ENCODE data around the gene MLYCD. TPM values are rescaled to one million over a fixed set of nuclear protein-coding genes. Genes with fewer than 3 reads are reported as not detected.

MLYCD gene
- total and polyA plus RNA-seq, 8 donors, result 4.3 to 11.2 (median 8.9) TPM

DNA sequence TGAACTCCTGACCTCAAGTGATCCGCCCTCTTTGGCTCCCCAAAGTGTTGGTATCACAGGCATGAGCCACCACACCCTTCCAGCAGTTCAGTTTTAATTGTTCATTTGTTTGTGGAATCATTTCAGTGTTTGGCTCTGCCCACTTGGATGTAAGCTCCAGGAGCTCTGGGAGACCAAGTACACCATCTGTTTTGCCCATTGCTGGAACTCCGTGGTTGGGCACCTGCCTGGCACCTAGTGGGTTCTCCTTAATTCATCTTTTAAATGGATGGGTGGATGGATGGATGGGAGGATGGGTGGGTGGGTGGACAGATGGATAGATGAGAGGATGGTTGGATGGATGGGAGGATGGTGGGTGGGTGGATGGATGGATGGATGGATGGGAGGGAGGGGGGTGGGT lies 68.2 kb downstream of the MLYCD start:
- H3K36me3 ChIP-seq, result peaks cover 0 to 6% (median 0%) of the 10 kb centered on the region in 3 donors
- H3K27ac ChIP-seq, result no peak overlapping the region
- H3K4me3 ChIP-seq, result no peak overlapping the region
- DNase-seq (peak in 1 of 6 donors; percentile 12), ATAC-seq (no peak), FAIRE-seq (no peak)
- H3K27me3 ChIP-seq, result no peaks in the 10 kb centered on the region
- H3K4me1 ChIP-seq, result no peaks in the 10 kb centered on the region
- WGBS, 2 donors, result 65 to 67% methylated on average over 2 of the region's 2 CpGs
- H3K9me3 ChIP-seq, result no peaks in the 10 kb centered on the region
- intact Hi-C loops (cut with DNase I), result loop anchor here in 2 of 3 donors (5.0 to 10.0 kb wide), 3 partner anchors 78 to 208 kb away; partner anchors contain the start of gene SLC38A8 (in 1 of the 2)
- no peak for TF ChIP-seq CTCF (IDR thresholded peaks at IDR 0.05)

- Histone ChIP-seq H3K27me3 (no peaks in the 10 kb centered on the region), H3K4me1 (no peaks in the 10 kb centered on the region), H3K36me3 (no peaks in the 10 kb centered on the region), H3K9me3 (no peaks in the 10 kb centered on the region), H3K27ac (no peak within 1 kb of the TSS), H3K4me3 (peak within 1 kb of the TSS in 2 of 4 donors; percentile 22 to 40)
- peak; percentile 19 to 65 (median 54) for TF ChIP-seq CTCF (IDR thresholded peaks at IDR 0.05)
- WGBS, 2 donors, result 5 to 7% methylated on average over 33 to 35 of the region's 35 CpGs
- DNase-seq (peak in 4 of 6 donors; percentile 40 to 83 (median 64)), ATAC-seq (peak; percentile 55 to 89 (median 79)), FAIRE-seq (no peak)
- intact Hi-C loops (cut with DNase I), result loop anchor here in 2 of 3 donors (5.0 to 10.0 kb wide), 3 partner anchors 77 to 207 kb away; partner anchors contain the start of gene SLC38A8 (in 1 of the 2)
These were observed 69.0 kb downstream of the MLYCD start, which contains the start of gene NECAB2 for GRCh38 chr16:83967838-83968305. Gene NECAB2 (plus strand): TSS chr16:83968244. CDS start chr16:83968649, 405 bp downstream.

GRCh38 chr16:83968306-83968851 lies 69.5 kb downstream of the MLYCD start:
- H3K4me3 ChIP-seq, result peak overlapping the region in 2 of 4 donors; percentile 22 to 40
- H3K4me1 ChIP-seq, result no peaks in the 10 kb centered on the region
- H3K27me3 ChIP-seq, result no peaks in the 10 kb centered on the region
- DNase-seq (no peak), ATAC-seq (peak in 2 of 4 donors; percentile 15 to 26), FAIRE-seq (no peak)
- H3K9me3 ChIP-seq, result no peaks in the 10 kb centered on the region
- 0 to 1% methylated on average over 2 to 82 of the region's 87 CpGs for WGBS, 2 donors
- intact Hi-C loops (cut with DNase I), result loop anchor here in 2 of 3 donors (5.0 to 10.0 kb wide), 3 partner anchors 76 to 206 kb away; partner anchors contain the start of gene SLC38A8 (in 1 of the 2)
- no peak overlapping the region for H3K27ac ChIP-seq
- TF ChIP-seq CTCF (IDR thresholded peaks at IDR 0.05), result no peak
- no peaks in the 10 kb centered on the region for H3K36me3 ChIP-seq

DNA sequence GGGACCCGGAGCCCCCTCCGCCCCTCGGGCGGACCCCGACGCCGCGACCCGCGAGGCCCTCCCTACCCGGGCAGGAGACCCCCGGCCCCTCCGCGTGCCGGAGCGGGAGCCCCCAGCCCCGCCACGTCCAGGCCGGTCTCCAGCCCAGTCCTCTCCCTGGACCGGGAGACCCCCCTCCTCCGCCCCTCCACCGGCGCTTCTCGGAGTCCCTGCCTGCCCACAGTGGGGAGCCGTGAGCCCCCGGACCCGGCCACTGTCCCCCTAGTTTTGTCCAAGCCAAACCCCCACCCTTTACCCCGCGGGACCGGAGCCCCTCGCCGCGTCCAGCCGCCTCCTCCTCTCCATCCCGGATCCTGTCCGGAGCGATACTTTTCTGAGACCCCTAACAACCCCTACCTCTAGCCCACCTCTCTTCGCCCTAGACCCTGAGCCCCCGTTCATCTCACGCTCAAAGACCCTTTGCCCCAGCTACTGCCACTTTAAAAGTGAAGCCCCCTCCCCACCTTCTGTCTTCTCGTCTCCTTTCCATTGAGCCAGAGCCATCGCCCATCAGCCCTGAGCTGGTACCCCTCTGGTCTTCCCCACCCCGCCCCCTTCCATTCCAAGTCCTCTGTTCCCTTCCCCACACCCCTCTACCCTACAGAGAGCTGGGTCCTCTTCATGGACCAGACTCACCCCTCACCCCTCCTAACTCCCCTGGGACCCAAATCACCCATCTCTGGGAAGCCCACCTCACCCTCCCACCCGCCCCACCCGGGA lies 70.2 kb downstream of the MLYCD start:
- Histone ChIP-seq H3K4me3 (no peak overlapping the region), H3K27ac (no peak overlapping the region), H3K4me1 (no peaks in the 10 kb centered on the region), H3K27me3 (no peaks in the 10 kb centered on the region), H3K9me3 (no peaks in the 10 kb centered on the region), H3K36me3 (no peaks in the 10 kb centered on the region)
- DNase-seq, result peak in 1 of 6 donors; percentile 80
- no peak for ATAC-seq
- intact Hi-C loops (cut with DNase I), result loop anchor here in 2 of 3 donors (5.0 to 10.0 kb wide), 3 partner anchors 76 to 206 kb away; partner anchors contain the start of gene SLC38A8 (in 1 of the 2)
- 20 to 36% methylated on average over 20 to 45 of the region's 45 CpGs for WGBS, 2 donors
- FAIRE-seq, result no peak
- TF ChIP-seq CTCF (IDR thresholded peaks at IDR 0.05), result no peak
